Neural progenitor cell (in vitro differentiated cells): ENCODE measurements around the gene RALGAPA2. TPM values are rescaled to one million over a fixed set of nuclear protein-coding genes. Genes with fewer than 3 reads are reported as not detected.

Experiments used
- DNase-seq: peaks from one replicate; pipeline ENCODE4 v3.0.0-alpha.2; 2016; ENCODE audit warnings: low spot score
- H2AFZ ChIP-seq: fragments of 200-600 bp; sonication (generic); replicated peaks from 2 replicates; pipeline ENCODE4 v1.6.1; 2016; ENCODE audit warnings: antibody characterized with exemption
- H3F3A ChIP-seq: fragments of 200-600 bp; sonication (generic); 2 replicates; pipeline ENCODE4 v1.6.1; 2016; ENCODE audit warnings: antibody characterized with exemption, low read depth
- H3K27ac ChIP-seq: fragments of 200-600 bp; sonication (generic); 2 replicates; pipeline ENCODE4 v1.5.1; 2016; ENCODE audit warnings: mild to moderate bottlenecking
- H3K27me3 ChIP-seq: fragments of 200-600 bp; sonication (generic); 2 replicates; pipeline ENCODE4 v1.6.1; 2016; ENCODE audit warnings: mild to moderate bottlenecking, moderate library complexity
- H3K36me3 ChIP-seq: fragments of 200-600 bp; sonication (generic); 2 replicates; pipeline ENCODE4 v1.5.1; 2016
- H3K4me1 ChIP-seq: fragments of 200-600 bp; sonication (generic); 2 replicates; pipeline ENCODE4 v1.6.1; 2016; ENCODE audit warnings: mixed run types
- H3K4me2 ChIP-seq: fragments of 200-600 bp; sonication (generic); 2 replicates; pipeline ENCODE4 v1.6.1; 2016
- H3K4me3 ChIP-seq: fragments of 200-600 bp; sonication (generic); 2 replicates; pipeline ENCODE4 v1.5.1; 2016
- H3K79me2 ChIP-seq: fragments of 200-600 bp; sonication (generic); 2 replicates; pipeline ENCODE4 v1.6.1; 2016; ENCODE audit warnings: low read depth
- H3K9ac ChIP-seq: fragments of 200-600 bp; sonication (generic); 2 replicates; pipeline ENCODE4 v1.6.1; 2016
- H3K9me3 ChIP-seq: fragments of 200-600 bp; sonication (generic); 2 replicates; pipeline ENCODE4 v1.5.1; 2016; ENCODE audit warnings: low read depth
- H4K20me1 ChIP-seq: fragments of 200-600 bp; sonication (generic); 2 replicates; pipeline ENCODE4 v1.6.1; 2016; ENCODE audit warnings: low read depth
- H3K27ac Mint-ChIP-seq: 3 replicates; pipeline ENCODE4 v1.8.0; 2021; ENCODE audit warnings: mixed read lengths
- H3K27me3 Mint-ChIP-seq: 2 replicates; pipeline ENCODE4 v1.8.0; 2022; ENCODE audit warnings: low read depth, mild to moderate bottlenecking, inconsistent platforms, moderate library complexity, mixed read lengths; ENCODE audit not compliant: insufficient read depth
- H3K36me3 Mint-ChIP-seq: 3 replicates; pipeline ENCODE4 v1.8.0; 2021; ENCODE audit warnings: mixed read lengths
- H3K4me1 Mint-ChIP-seq: 3 replicates; pipeline ENCODE4 v1.8.0; 2021; ENCODE audit warnings: mixed read lengths
- H3K4me3 Mint-ChIP-seq: 3 replicates; pipeline ENCODE4 v1.8.0; 2021; ENCODE audit warnings: mild to moderate bottlenecking, moderate library complexity, mixed read lengths
- H3K9me3 Mint-ChIP-seq: 3 replicates; pipeline ENCODE4 v1.8.0; 2020; ENCODE audit warnings: mixed read lengths
- EZH2 ChIP-seq: fragments of 200-600 bp; sonication (generic); IDR thresholded peaks from 2 replicates; pipeline ENCODE4 v1.6.1; 2017; ENCODE audit warnings: antibody characterized with exemption, mild to moderate bottlenecking, moderate library complexity
- EZH2phosphoT487 ChIP-seq: fragments of 200-600 bp; sonication (generic); IDR thresholded peaks from 2 replicates; pipeline ENCODE4 v1.6.1; 2017; ENCODE audit warnings: antibody characterized with exemption
- total RNA-seq: library from RNA; depleted of rRNA; stranded (reverse); fragments of >200 nt; gene quantifications from 2 replicates; pipeline ENCODE4 v1.2.3, GENCODE V29; 2015; ENCODE audit warnings: low replicate concordance
- TF ChIP-seq, protein P1 (sequence below): fragments of 200-600 bp; sonication (generic); IDR thresholded peaks from 2 replicates; pipeline ENCODE4 v1.5.1; 2017; ENCODE audit warnings: antibody characterized with exemption, mild to moderate bottlenecking

RALGAPA2 gene
- total RNA-seq, 1 donor from 2014 or later: 25.9 TPM

- no peak overlapping the region for H3K27ac Mint-ChIP-seq
- H3K4me2 ChIP-seq: no peak overlapping the region
- no peak overlapping the region for H3K27ac ChIP-seq
- H3F3A ChIP-seq: no peaks in the 10 kb centered on the region
- no peaks in the 10 kb centered on the region for H3K27me3 ChIP-seq
- no peak overlapping the region for H3K9ac ChIP-seq
- no peak for TF ChIP-seq EZH2
- TF ChIP-seq, protein P1, sequence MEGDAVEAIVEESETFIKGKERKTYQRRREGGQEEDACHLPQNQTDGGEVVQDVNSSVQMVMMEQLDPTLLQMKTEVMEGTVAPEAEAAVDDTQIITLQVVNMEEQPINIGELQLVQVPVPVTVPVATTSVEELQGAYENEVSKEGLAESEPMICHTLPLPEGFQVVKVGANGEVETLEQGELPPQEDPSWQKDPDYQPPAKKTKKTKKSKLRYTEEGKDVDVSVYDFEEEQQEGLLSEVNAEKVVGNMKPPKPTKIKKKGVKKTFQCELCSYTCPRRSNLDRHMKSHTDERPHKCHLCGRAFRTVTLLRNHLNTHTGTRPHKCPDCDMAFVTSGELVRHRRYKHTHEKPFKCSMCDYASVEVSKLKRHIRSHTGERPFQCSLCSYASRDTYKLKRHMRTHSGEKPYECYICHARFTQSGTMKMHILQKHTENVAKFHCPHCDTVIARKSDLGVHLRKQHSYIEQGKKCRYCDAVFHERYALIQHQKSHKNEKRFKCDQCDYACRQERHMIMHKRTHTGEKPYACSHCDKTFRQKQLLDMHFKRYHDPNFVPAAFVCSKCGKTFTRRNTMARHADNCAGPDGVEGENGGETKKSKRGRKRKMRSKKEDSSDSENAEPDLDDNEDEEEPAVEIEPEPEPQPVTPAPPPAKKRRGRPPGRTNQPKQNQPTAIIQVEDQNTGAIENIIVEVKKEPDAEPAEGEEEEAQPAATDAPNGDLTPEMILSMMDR: no peak
- TF ChIP-seq EZH2phosphoT487: no peak
- H3K4me1 ChIP-seq: no peaks in the 10 kb centered on the region
- H3K27me3 Mint-ChIP-seq: peaks cover 1% of the 10 kb centered on the region
- H3K36me3 ChIP-seq: no peaks in the 10 kb centered on the region
- peaks cover 3% of the 10 kb centered on the region for H3K9me3 Mint-ChIP-seq
- H3K4me1 Mint-ChIP-seq: peaks cover 2% of the 10 kb centered on the region
- H4K20me1 ChIP-seq: peaks cover 13% of the 10 kb centered on the region
- H3K4me3 Mint-ChIP-seq: no peak overlapping the region
- no peak overlapping the region for H2AFZ ChIP-seq
- H3K4me3 ChIP-seq: no peak overlapping the region
- H3K79me2 ChIP-seq: peaks cover 64% of the 10 kb centered on the region
- peaks cover 3% of the 10 kb centered on the region for H3K36me3 Mint-ChIP-seq
- no peaks in the 10 kb centered on the region for H3K9me3 ChIP-seq
- no peak for DNase-seq
These were observed 13.3 kb downstream of the RALGAPA2 start for GRCh38 chr20:20699144-20699543.

GRCh38 chr20:20697325-20697845, 15.1 kb downstream of the RALGAPA2 start:
- peaks cover 3% of the 10 kb centered on the region for H3K9me3 Mint-ChIP-seq
- Histone ChIP-seq H3K27ac (no peak overlapping the region), H3K4me1 (no peaks in the 10 kb centered on the region), H3K9ac (no peak overlapping the region), H3K79me2 (peaks cover 58% of the 10 kb centered on the region), H3K4me3 (no peak overlapping the region), H2AFZ (no peak overlapping the region), H3K4me2 (no peak overlapping the region), H4K20me1 (peaks cover 13% of the 10 kb centered on the region), H3K36me3 (no peaks in the 10 kb centered on the region), H3K9me3 (no peaks in the 10 kb centered on the region), H3F3A (no peaks in the 10 kb centered on the region), H3K27me3 (no peaks in the 10 kb centered on the region)
- no peaks in the 10 kb centered on the region for H3K4me1 Mint-ChIP-seq
- no peak overlapping the region for H3K27ac Mint-ChIP-seq
- peaks cover 3% of the 10 kb centered on the region for H3K36me3 Mint-ChIP-seq
- no peak for DNase-seq
- no peak overlapping the region for H3K4me3 Mint-ChIP-seq
- peaks cover under 1% of the 10 kb centered on the region for H3K27me3 Mint-ChIP-seq
- no peak for TF ChIP-seq EZH2phosphoT487
- TF ChIP-seq, protein P1: no peak
- TF ChIP-seq EZH2: no peak

- Mint-ChIP-seq H3K9me3 (no peaks in the 10 kb centered on the region), H3K4me1 (no peaks in the 10 kb centered on the region), H3K4me3 (no peak overlapping the region), H3K27ac (no peak overlapping the region), H3K36me3 (no peaks in the 10 kb centered on the region), H3K27me3 (peaks cover 2% of the 10 kb centered on the region)
- H3K27ac ChIP-seq: no peak overlapping the region
- no peak for DNase-seq
- no peak overlapping the region for H3K9ac ChIP-seq
- no peaks in the 10 kb centered on the region for H3F3A ChIP-seq
- TF ChIP-seq EZH2: no peak
- TF ChIP-seq, protein P1: no peak
- TF ChIP-seq EZH2phosphoT487: no peak
- no peaks in the 10 kb centered on the region for H3K4me1 ChIP-seq
- peaks cover 55% of the 10 kb centered on the region for H3K79me2 ChIP-seq
- H3K27me3 ChIP-seq: no peaks in the 10 kb centered on the region
- H2AFZ ChIP-seq: no peak overlapping the region
- no peaks in the 10 kb centered on the region for H3K36me3 ChIP-seq
- H3K4me2 ChIP-seq: no peak overlapping the region
- no peaks in the 10 kb centered on the region for H3K9me3 ChIP-seq
- peaks cover 13% of the 10 kb centered on the region for H4K20me1 ChIP-seq
- H3K4me3 ChIP-seq: no peak overlapping the region
These were observed 17.1 kb downstream of the RALGAPA2 start for GRCh38 chr20:20695250-20695816.
